Central memory CD8-positive, alpha-beta T cell (primary cell): Measurements from ENCODE around the gene SBF2.

Experiments
- ATAC-seq: fragments of 150-1000 bp; cut with Tn5 transposase; replicated peaks from 2 replicates; pipeline ENCODE4 v1.10.0; 2022; ENCODE audit warnings: mild to moderate bottlenecking, moderate FRiP score, moderate number of reproducible peaks; ENCODE audit not compliant: poor library complexity, severe bottlenecking; ENCODE audit errors: extremely low read depth
- DNase-seq, 2 donors: peaks; one replicate each; pipeline ENCODE4 v3.0.0; 2021; ENCODE audit warnings: low spot score in 2 of 2
- H3K27ac Mint-ChIP-seq: one replicate; pipeline ENCODE4 v1.8.0; 2022; ENCODE audit warnings: low read depth, mild to moderate bottlenecking, moderate library complexity, mixed read lengths
- H3K27me3 Mint-ChIP-seq: one replicate; pipeline ENCODE4 v1.8.0; 2022; ENCODE audit warnings: mixed read lengths
- H3K36me3 Mint-ChIP-seq: one replicate; pipeline ENCODE4 v1.8.0; 2022; ENCODE audit warnings: mild to moderate bottlenecking, moderate library complexity, mixed read lengths; ENCODE audit not compliant: insufficient read depth
- H3K4me1 Mint-ChIP-seq: one replicate; pipeline ENCODE4 v1.8.0; 2022; ENCODE audit warnings: mixed read lengths
- H3K4me3 Mint-ChIP-seq: one replicate; pipeline ENCODE4 v1.8.0; 2022; ENCODE audit warnings: mild to moderate bottlenecking, moderate library complexity, mixed read lengths
- H3K9me3 Mint-ChIP-seq: one replicate; pipeline ENCODE4 v1.8.0; 2022; ENCODE audit warnings: mixed read lengths

The SBF2 gene

DNA sequence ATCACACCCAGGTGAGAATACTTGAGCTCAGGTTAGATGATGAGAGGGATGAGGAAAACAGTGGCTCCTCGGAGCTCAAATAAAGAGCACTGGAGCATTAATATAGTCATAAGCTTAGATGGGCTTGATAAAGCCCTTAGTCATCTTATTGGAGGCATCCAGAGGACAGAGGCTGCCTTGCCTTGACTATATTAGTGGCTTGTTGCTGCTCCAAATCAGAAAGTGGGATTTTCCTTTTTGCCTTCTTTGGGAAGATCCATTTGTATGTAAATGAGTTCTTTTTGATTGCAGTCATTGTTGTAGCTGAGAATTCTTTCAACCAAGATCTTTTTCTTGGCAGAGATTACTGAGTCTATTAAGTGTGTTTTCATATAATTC, 29.8 kb upstream of the SBF2 start:
- ATAC-seq (no peak), DNase-seq (no peak)
- H3K36me3 Mint-ChIP-seq: no peaks in the 10 kb centered on the region
- peaks cover 32% of the 10 kb centered on the region for H3K27me3 Mint-ChIP-seq
- H3K9me3 Mint-ChIP-seq: no peaks in the 10 kb centered on the region
- no peaks in the 10 kb centered on the region for H3K4me1 Mint-ChIP-seq
- no peak overlapping the region for H3K27ac Mint-ChIP-seq
- H3K4me3 Mint-ChIP-seq: no peak overlapping the region

DNA sequence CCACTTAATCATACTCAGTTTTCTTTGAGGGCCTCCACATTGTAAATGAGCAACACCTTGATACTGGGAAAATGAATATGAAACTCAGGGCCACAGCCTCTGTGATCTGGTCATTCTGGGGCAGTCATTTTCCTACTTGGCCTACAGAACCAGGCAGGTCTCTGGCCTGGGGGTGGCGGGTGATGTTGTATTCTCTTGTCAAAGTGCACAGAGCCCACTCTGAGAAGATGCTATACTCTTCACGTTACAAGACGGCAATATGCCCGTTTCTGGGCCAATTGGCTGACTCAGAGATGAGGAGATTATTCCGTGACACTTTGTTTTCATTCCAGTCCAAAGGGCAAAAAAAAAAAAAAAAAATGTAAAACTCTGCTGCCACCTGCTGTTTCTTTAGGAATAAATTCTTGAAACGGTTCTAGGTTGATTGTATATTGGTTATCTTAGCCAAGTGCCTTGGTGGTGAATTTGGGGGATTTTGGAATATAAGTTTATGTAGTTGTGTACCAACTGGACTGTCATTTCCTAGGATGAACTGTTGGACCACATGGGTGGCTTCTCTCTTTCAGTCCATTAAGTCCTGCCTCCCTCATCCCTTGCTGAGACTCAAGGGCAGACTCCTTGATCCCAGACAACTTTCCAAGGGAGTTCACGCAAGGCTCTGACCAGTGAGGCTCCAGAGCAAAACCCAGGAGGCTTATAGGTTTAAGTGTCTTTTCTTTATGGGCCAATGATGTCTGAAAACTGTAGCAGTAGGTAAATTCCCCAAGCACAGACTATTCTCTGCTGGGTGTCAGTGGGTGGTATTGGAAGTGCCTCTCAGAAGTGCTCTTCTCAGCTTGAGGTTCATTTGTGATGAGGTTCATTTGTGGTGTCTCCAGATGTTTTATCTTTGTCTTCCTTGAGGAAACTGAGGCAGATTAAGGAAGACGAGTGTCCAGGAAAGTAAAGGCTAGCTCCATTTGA, 29.1 kb upstream of the SBF2 start:
- Mint-ChIP-seq H3K4me1 (no peaks in the 10 kb centered on the region), H3K27me3 (peaks cover 32% of the 10 kb centered on the region), H3K9me3 (no peaks in the 10 kb centered on the region), H3K4me3 (no peak overlapping the region), H3K27ac (no peak overlapping the region), H3K36me3 (no peaks in the 10 kb centered on the region)
- ATAC-seq (peak; percentile 65), DNase-seq (no peak)

DNA sequence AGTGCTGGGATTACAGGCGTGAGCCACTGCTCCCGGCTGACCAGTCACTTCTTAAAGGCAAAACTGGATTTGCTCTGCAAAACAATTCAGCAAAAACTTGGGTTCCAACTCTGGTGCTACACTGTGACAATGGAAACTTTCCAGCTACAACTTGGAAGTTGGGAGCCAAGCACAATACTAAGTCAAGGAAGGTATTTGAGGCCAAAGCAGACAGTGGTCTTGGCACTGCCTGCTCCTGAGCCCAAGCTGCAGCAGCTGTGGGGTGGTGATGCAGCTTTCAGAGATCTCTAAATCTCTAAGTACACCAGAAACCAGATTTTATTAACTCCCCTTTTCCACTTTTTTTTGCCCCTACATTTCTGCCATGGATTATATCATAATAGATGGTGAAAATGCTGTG, 28.4 kb upstream of the SBF2 start:
- Mint-ChIP-seq H3K36me3 (no peaks in the 10 kb centered on the region), H3K4me1 (no peaks in the 10 kb centered on the region), H3K9me3 (no peaks in the 10 kb centered on the region), H3K4me3 (no peak overlapping the region), H3K27ac (no peak overlapping the region), H3K27me3 (peaks cover 35% of the 10 kb centered on the region)
- no peak for ATAC-seq
- DNase-seq: no peak

DNA sequence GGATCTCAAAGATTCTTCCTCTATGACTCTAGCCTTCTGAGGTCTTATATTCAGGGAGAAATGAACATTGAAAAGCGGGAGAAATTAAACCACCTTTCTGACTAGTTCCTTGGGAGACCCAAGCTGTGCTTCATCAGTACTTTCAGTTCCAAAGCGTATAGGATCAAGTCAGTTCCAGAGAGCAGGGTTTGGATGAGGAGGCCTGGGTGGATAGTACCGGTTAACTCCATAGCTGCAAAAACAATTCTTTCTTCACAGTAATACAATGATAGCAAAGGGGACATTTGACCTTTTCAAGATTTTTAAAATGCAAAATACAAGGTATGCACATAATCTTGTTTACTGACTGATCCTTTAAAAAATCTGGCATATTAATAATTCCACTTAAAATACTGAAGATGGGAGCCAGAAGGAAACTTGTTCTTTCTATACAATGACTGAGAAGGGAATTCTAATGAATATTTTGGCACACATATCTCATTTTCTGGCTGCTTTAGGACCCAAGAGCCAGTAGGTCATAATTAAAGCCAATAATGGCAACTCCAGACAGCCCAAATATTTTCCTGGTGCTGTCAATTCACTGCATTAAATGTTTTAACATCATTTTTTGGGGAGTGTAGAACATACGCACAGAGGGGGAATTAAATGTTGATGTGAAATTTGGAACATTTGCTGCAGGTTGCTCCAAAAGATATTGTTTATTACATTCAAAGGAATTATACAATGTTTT, 26.9 kb upstream of the SBF2 start:
- H3K9me3 Mint-ChIP-seq: no peaks in the 10 kb centered on the region

DNA sequence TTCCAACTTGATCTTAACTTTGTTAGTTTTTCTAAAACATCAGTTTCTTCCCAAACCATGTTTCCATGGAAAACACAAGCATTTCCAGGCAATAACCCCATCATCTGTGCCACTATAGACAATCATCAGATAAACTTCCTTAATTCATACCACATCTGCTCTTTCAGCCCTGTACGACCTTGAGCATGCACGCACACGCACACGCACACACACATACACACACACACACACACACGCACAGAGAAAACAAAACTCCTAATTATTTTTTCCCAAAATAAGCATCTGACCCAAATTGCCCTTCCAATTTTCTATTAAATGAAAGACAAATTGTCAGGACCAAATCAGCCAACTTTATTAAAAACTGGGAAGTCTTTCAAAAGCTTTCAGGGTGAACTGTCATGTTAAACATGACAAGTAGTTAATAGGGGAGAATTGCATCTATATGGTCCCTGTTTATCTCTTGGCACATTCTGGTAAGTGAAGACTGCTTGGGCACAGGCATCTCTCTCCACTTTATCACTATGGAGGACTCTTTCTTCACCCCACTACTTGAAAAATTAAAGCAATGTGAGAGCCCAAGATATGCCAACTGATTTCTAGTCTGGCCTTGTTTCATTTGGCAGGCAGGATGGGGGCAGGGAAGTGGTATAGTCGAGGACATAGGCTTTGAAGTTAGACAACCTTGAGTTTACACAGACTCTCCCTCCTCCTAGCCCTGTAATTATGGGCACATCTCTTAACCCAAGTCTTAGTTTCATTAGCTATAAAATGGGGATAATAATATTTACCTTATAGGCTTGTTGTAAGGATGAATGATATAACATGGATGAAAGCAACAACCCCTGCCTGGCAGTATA, 25.9 kb upstream of the SBF2 start:
- H3K9me3 Mint-ChIP-seq: no peaks in the 10 kb centered on the region
- no peak for DNase-seq
- ATAC-seq: no peak
- H3K4me3 Mint-ChIP-seq: no peak overlapping the region
- no peaks in the 10 kb centered on the region for H3K36me3 Mint-ChIP-seq
- no peak overlapping the region for H3K27ac Mint-ChIP-seq
- no peaks in the 10 kb centered on the region for H3K4me1 Mint-ChIP-seq
- H3K27me3 Mint-ChIP-seq: peaks cover 42% of the 10 kb centered on the region

More for the DNA sequence above, 26.9 kb upstream of the SBF2 start:
- H3K4me3 Mint-ChIP-seq: no peak overlapping the region
- no peak overlapping the region for H3K27ac Mint-ChIP-seq
- DNase-seq (no peak), ATAC-seq (no peak)
- peaks cover 50% of the 10 kb centered on the region for H3K27me3 Mint-ChIP-seq
- no peaks in the 10 kb centered on the region for H3K4me1 Mint-ChIP-seq
- no peaks in the 10 kb centered on the region for H3K36me3 Mint-ChIP-seq

DNA sequence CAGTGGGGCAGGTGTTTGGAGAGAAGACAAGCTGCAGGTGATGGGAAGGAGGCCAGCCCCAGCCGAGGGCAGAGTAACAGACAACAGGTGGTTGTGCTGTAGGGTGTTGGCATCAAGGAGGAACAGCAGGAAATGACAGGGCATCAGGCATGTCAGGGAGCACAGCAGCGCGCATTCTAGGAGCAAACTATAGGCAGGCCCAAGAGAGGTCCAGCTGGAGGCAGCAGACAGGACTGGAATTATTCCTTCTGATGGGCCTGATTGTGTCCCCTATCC, 24.4 kb upstream of the SBF2 start:
- ATAC-seq (no peak), DNase-seq (no peak)
- Mint-ChIP-seq H3K27ac (no peak overlapping the region), H3K4me3 (no peak overlapping the region), H3K4me1 (no peaks in the 10 kb centered on the region), H3K27me3 (peaks cover 27% of the 10 kb centered on the region), H3K36me3 (no peaks in the 10 kb centered on the region), H3K9me3 (no peaks in the 10 kb centered on the region)

DNA sequence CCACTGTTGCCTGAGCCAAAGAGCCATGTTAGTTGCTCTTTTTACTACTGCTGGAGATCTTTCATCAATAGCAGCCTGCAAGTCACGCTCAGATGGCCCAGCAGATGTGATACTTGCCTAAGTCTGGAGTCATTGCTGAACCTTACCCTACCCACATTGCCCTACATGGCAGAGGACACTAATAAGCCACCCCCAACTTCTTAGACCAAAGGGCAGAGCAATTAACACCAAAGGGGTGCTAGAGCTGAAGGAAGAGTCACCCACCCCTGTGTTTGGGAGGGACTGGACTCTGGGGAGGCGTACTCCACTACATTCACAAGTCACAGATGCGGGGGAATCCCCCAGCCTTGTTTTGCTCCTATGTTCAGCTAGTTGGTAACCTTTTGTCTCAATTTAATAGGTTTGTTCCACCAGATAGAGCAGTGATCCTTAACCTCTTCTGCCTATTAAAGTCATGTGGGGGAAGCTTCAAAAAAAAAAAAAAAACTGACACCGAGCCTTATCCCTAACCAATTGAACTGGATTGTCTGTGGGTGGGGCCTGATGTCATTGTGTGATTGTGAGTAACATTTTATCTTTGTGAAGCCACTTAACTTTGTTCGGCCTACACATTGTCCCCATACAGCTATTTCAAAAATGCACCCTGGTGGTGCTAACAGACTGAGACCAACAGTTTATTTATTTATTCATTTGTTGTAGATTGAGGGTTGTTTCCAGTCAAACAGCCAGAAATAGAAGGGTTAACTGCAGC, 23.9 kb upstream of the SBF2 start:
- DNase-seq (no peak), ATAC-seq (no peak)
- H3K27ac Mint-ChIP-seq: no peak overlapping the region
- no peak overlapping the region for H3K4me3 Mint-ChIP-seq
- H3K27me3 Mint-ChIP-seq: peaks cover 22% of the 10 kb centered on the region
- H3K9me3 Mint-ChIP-seq: no peaks in the 10 kb centered on the region
- no peaks in the 10 kb centered on the region for H3K36me3 Mint-ChIP-seq
- H3K4me1 Mint-ChIP-seq: no peaks in the 10 kb centered on the region

DNA sequence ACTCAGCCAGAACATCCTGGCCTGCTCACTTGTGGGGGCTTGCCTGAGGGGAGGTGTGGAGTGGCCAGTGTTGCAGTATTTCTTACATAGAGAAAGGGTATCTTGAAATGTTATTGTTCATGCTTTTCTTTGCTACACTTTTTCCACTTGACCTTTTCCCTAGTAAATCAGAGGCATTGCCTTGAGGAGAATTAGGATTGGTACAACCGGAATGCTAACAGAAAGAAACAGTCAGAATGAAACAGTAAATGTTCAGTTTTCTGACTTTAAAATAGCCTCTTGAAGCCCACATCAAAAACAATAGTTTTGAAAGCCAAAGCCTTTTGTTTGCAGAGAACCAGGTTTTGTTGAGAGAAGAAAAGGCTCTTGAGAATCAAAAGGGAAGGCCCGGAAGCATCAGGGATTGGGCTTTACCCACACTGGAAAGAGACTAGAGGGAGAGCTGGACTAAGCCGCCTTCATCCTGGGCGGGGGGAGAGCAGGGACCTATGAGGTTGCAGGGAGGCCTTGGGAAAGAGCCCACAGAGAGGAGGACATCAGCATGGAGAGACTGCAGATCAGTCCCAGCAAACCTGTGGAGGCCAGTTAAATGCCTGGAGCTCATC, 23.2 kb upstream of the SBF2 start:
- ATAC-seq (no peak), DNase-seq (no peak)
- no peaks in the 10 kb centered on the region for H3K36me3 Mint-ChIP-seq
- H3K4me3 Mint-ChIP-seq: no peak overlapping the region
- H3K27ac Mint-ChIP-seq: peak overlapping the region; percentile 27
- H3K27me3 Mint-ChIP-seq: peaks cover 22% of the 10 kb centered on the region
- no peaks in the 10 kb centered on the region for H3K4me1 Mint-ChIP-seq
- H3K9me3 Mint-ChIP-seq: no peaks in the 10 kb centered on the region

DNA sequence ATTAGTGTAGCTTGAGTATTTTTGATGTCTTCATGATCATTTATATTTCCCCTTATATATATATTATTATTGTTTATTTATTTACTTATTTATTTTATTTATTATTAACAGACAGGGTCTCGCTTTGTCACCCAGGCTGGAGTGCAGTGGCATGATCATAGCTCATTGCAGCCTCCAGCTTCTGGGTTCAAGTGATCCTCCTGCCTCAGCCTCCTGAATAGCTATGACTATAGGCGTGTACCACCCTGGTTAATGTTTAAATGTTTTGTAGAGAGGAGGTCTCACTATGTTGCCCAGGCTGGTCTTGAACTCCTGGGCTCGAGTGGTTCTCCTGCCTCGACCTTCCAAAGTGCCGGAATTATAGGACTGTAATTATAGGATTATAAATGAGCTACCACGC, 21.1 kb upstream of the SBF2 start:
- Mint-ChIP-seq H3K36me3 (no peaks in the 10 kb centered on the region), H3K27ac (no peak overlapping the region), H3K27me3 (peaks cover 44% of the 10 kb centered on the region), H3K9me3 (no peaks in the 10 kb centered on the region), H3K4me1 (no peaks in the 10 kb centered on the region), H3K4me3 (no peak overlapping the region)
- no peak for ATAC-seq
- no peak for DNase-seq

DNA sequence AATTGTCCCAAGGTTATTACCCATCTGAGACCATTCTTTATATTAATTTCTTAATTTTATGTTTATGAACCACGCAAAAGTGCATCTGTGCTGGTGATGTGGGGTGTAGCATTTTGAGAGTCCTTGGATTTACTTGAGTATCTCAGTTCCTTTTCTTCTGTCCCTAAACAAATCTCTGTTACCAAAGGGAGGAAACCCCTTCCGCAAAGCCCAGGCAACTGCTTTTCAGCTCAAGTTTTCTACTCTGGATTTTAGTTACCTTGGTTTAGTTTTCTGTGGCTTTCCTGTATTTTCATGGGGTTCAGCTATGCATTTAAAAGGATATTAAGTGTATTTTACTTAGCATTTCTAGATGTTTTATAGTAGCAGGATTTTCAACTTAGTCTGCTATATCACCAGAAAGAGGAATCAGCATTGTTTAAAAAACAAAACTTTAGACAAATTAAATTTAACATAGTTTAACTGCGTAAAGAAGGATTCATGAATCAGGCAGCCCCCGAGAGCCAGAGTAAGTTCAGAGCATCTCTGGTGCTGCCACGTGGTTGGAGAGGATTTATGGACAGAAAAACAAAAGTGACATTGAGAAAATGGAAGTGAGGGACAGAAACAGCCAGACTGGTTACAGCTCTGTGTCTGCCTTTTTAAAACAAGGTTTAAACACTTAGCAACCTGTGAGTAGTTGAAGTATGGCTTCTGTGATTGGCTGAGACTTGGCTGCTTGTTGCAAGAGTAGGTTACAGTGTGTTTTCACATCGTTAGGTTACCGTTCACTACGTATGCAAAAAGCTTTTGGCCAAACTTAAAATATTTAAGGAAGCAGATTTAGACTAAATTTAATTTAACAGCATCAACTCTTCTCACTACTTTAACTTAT, 20.4 kb upstream of the SBF2 start:
- Mint-ChIP-seq H3K27ac (no peak overlapping the region), H3K36me3 (no peaks in the 10 kb centered on the region), H3K9me3 (no peaks in the 10 kb centered on the region), H3K27me3 (peaks cover 50% of the 10 kb centered on the region), H3K4me1 (no peaks in the 10 kb centered on the region), H3K4me3 (no peak overlapping the region)
- DNase-seq: no peak
- ATAC-seq: peak; percentile 64

DNA sequence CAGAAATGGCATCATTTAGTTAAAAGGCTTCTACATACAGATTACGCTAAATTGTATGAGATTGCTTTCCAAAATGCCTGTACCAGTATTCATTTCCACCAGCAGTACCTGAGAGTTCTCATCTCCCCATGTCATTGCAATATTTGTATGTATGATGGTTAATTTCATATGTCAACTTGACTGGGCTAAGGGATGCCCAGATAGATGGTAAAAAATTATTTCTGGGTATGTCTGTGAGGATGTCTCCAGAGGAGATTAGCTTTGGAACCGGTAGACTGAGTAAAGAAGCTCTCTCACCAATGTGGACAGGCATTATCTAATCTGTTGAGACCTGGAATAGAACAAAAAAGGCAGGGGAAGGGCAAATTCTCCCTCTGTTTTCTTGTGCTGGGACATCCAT, 17.8 kb upstream of the SBF2 start:
- H3K36me3 Mint-ChIP-seq: peaks cover 3% of the 10 kb centered on the region
- H3K4me3 Mint-ChIP-seq: no peak overlapping the region
- DNase-seq: no peak
- H3K27me3 Mint-ChIP-seq: peaks cover 67% of the 10 kb centered on the region
- no peak overlapping the region for H3K27ac Mint-ChIP-seq
- H3K4me1 Mint-ChIP-seq: peaks cover 17% of the 10 kb centered on the region
- no peaks in the 10 kb centered on the region for H3K9me3 Mint-ChIP-seq
- no peak for ATAC-seq
